ELF-1 (cell line): ENCODE results near the gene KIF6.

Experiments
- DNase-seq: peaks from one replicate; pipeline ENCODE4 v3.0.0-alpha.2; 2016; ENCODE audit warnings: low read depth, low spot score

KIF6 gene

GRCh38 chr6:39599341-39599740 is 125.9 kb downstream of the KIF6 start:
- no peak for DNase-seq

- DNase-seq, result no peak
Measured at GRCh38 chr6:39594285-39594684, 130.9 kb downstream of the KIF6 start.

DNA sequence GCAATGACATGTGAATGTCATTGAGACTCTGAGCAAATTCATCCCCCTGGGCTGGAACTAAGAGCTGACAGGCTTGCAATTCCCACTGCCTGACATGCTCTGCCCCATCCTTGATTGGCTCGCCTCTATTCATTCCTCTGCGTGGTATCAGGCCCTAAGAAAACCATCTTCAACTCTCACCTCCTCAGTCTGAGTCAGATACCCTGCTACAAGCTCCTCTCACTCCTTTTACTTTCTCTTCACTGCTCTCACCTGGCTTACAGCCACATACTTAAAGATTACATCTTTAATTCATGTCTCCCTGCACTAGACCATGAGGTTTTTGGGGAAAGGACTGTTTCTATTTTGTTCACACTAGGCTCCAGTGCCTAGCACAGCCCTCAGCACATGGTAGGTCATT is 131.6 kb downstream of the KIF6 start:
- DNase-seq, result no peak

- peak; percentile 6 for DNase-seq
Measured at GRCh38 chr6:39590871-39591393, 134.3 kb downstream of the KIF6 start.

DNA sequence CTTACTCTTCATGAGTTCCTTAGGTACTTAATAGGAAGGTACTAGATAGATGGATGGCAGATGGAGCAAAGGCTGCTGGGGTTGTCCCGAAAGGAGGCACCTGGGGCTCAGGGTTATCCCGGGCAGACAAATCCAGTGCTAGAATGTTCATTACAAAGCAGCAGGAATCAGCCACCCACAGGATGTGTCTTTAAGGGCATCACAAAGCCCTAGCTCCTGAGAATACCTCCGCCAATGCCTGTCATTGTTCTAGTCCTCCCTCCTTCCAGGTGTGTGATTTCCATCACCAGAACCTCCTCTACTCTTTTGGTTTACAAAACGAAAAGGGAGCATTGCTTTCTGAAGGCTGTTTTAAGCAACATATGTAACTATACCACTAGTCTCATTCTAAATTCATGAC is 138.1 kb downstream of the KIF6 start:
- DNase-seq, result no peak

DNA sequence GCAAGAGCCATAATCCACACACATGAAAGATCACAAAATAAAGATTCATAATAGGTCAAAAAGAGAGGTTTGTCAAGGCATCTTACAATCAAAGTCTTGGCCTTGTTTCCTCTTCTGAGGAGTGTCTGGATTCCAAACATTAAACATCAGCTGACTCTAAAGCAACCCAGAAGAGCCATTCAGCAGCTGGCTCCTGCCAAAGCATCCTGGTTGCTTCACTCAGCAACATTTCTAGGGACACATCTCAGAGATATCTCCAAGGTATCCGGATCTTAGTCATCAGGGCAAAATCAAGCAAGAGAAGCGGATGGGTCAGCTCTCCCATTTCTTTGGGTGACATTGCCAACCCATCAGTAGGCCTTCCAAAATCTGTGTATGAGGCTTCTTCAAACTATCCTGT is 139.6 kb downstream of the KIF6 start:
- no peak for DNase-seq

DNA sequence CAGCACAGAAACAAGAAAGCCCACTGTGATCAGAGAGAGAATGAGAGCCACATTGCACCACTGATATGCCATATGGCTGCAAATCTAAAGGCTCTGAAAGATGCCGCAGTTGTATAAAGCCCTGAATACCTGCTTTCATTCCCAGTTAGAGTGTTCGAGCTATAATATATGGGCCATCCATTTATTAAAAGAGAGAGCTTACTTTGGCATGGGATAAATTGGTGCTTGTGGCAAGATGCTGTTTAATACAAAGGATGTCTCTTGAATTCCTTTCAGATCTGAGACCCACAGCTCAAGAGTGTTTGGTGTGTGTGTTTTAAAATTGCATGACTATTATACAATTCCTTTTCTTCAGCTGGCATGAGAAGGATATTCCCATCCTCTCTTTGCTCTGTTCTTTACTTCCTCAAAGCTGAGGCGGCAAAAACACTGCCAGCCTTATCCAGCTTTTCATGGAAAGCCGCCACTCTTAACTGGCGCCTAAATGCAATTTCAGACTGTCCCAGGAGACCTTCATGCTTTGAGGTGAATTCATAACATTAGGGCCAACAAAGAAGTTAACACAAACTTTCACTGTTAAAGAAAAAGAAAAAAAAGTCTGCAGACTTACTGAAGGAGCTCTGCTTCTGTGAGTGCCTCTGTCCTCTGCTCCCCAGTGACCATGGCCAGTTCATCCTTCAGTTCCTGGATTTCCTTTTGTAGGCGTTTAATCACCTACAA is 147.6 kb downstream of the KIF6 start:
- DNase-seq, result no peak

DNA sequence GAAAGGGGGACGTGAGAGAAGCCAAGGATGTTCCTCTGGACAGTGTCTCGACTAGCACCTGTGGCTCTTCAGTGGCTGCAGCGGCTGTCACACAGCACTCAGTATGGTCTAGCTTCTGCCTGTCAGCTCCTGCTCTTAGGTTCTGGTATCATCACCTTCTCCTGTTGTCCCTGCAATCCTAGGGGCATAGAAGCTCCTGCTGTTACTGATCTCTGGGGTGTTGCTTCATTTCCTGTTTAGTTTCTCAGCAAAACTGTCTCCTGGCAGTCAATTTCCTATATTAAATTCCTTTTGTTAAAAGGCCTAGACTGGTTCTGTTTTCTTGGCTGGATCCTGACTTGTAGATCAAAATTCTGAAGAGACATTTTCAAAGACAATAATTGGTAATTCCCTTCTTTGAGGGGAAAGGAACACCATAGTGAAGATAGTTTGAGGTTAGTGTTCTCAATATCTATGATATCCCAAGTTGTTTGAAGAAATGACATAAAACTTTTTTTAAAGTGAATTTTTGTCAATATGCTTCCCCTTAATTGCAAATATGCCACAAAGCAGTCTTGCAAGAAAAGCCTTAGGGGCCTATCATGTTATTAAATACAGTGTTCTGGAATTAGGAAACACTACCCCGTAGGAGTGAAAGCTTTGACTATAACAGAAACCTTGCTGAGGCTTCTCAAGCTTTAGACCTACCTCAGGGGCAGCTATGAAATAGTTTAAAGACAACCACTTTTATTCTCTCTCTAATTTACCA is 148.5 kb downstream of the KIF6 start:
- no peak for DNase-seq

DNA sequence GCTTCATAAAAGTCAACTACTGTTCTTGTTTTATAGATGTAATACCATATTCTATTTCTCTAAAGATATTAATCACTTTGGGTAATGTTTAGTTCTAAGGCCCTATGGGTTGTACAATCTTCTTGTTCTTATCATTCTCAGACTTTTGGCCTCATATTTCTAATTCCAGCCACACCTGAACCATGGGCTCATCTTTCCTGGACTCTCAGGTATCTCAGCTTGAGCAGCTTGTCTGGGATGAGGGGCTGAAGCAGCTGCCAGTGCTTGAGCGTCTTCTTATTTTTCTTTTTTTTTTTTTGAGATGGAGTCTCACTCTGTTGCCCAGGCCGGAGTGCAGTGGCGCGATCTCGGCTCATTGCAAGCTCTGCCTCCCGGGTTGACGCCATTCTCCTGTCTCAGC is 150.2 kb downstream of the KIF6 start:
- no peak for DNase-seq

- no peak for DNase-seq
Measured at GRCh38 chr6:39573541-39573940, 151.7 kb downstream of the KIF6 start.

GRCh38 chr6:39572661-39573340 is 152.4 kb downstream of the KIF6 start:
- no peak for DNase-seq

GRCh38 chr6:39568896-39569295 is 156.3 kb downstream of the KIF6 start:
- DNase-seq, result no peak

GRCh38 chr6:39567091-39567490 is 158.1 kb downstream of the KIF6 start:
- no peak for DNase-seq

- DNase-seq, result no peak
Measured at GRCh38 chr6:39566456-39566855, 158.8 kb downstream of the KIF6 start.

GRCh38 chr6:39565956-39566355 is 159.3 kb downstream of the KIF6 start:
- no peak for DNase-seq

DNA sequence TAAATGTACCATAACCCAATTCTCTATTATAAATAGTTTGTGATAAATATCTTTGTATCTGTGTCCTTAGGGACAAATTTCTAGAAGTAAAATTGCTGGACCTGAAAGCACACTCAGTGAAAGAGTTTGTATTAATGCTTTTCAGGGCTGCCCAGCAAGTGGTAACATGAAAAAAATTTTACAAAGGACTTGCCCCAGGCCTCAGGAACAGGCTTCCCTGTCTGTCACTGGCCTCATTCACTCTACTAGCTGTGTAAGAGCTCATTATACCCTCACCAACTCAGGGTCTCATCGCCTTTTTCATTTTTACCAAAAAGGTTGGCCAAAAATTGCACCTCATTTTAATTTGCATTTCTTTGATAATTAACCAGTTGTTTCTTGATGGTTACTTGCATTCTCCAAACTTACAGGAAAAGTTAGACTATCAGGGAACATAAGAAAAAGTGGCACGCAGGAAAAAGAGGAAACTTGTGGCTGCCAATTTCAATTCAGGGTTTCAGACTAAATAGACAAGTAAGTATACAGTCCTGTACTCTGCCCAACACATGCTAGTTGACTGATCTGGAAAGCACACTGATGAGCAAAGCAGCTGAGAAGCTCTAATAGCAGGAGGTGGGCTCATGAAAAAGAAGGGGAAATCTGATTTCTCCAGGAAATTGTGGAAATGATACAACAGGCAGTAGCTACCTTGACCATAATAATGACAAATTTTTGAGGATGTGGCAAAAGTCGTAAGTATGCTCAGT is 161.5 kb downstream of the KIF6 start:
- no peak for DNase-seq

GRCh38 chr6:39561536-39562266 is 163.5 kb downstream of the KIF6 start:
- no peak for DNase-seq

GRCh38 chr6:39560915-39561314 is 164.3 kb downstream of the KIF6 start:
- DNase-seq, result no peak

DNA sequence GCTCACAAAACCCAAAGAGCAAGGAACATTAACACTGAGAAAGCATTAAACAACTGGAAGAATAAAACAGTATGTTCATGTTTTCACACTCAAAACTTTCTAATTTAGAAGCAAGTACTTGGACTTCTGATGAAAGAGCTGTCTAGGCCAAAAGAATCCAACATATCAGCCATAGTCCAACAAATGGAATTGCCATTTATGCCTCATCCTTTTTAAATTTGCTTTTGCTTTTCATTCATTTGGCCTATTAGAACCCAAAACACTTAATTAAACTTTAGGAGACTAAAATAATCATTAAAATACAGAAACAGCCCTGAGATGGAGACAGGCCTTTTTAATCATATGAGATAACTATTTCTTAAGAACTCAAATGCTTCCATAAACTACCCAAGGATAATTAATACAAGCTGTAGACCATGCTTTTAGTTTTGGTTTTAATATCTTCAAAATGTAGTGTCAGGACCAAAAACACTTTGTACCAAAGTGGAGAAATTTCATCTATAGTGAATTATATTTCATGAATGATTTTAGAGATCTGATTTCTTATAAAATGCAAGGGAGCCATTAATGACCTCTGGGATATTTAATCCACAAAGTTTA is 166.5 kb downstream of the KIF6 start:
- DNase-seq, result no peak

DNA sequence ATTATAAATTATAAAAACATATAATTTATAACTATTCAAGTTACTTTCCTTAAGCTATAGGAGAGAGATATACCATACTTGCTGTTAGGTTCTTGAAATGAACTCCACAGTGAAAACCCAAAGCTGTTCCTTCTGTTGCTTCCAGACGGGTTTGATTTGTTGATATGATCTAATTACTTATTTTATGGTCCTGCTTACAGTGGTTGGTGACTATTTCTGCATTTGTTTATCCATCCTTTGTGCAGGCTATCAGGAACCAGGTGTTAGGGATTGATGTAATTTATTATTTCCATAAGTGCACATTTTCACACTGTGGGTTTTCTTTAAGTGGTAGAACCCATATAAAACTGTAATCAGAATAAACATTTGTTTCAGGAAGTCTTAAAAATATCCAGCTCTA is 167.1 kb downstream of the KIF6 start:
- DNase-seq, result no peak

GRCh38 chr6:39555136-39555535 is 170.1 kb downstream of the KIF6 start:
- no peak for DNase-seq
